Measurements from ENCODE around the gene MINDY4.

MINDY4 gene

GRCh38 chr7:30900803-30901362 lies 129.7 kb downstream of the MINDY4 start:
- DNase-seq (ENCODE audit: low read depth, low spot score) = no peak

- no peak for DNase-seq (ENCODE audit: low read depth, low spot score)
Observed at GRCh38 chr7:30901856-30902255, 130.6 kb downstream of the MINDY4 start.

DNA sequence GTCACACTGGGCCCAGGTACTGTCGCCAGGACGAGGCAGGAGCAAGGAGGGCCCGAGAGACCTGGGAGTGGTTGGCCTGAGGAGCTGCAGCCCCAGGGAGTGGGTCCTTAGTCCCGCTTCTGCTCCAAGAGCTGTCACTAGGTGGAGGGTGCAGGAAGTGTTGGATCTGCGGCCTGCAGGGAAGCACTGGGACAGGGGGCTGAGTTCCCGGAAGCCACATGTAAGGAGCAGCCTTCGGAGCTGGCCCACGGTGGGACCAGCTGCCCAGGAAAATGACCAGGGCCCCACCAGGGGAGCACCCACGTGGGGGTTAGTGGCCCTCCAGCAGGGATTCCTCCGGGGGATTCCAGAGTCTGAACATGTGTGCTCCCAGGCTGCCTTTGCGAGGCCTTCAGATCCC lies 131.2 kb downstream of the MINDY4 start:
- DNase-seq (ENCODE audit: low read depth, low spot score) = no peak

DNA sequence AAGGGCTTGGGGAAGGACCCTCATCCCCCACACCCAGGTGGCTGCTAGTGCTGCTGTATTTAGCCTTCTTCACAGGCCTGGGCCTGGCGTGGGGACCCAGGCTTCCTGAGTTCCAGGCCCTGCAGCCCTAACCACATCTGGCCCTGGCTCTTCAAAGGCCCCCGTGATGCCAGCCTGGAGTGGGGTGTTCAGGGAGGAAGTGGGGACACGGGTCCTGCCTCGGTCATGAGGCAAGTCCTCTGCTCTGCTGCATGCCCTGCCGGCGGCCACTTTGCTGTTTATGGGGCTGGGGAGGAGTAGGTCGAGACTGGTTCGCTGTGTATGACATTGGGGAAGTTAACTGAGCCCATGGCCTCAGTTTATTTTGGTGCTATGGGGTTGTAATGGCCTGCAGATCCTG lies 131.9 kb downstream of the MINDY4 start:
- no peak for DNase-seq (ENCODE audit: low read depth, low spot score)

- no peak for DNase-seq (ENCODE audit: low read depth, low spot score)
Observed at GRCh38 chr7:30904561-30904960, 133.3 kb downstream of the MINDY4 start.

DNA sequence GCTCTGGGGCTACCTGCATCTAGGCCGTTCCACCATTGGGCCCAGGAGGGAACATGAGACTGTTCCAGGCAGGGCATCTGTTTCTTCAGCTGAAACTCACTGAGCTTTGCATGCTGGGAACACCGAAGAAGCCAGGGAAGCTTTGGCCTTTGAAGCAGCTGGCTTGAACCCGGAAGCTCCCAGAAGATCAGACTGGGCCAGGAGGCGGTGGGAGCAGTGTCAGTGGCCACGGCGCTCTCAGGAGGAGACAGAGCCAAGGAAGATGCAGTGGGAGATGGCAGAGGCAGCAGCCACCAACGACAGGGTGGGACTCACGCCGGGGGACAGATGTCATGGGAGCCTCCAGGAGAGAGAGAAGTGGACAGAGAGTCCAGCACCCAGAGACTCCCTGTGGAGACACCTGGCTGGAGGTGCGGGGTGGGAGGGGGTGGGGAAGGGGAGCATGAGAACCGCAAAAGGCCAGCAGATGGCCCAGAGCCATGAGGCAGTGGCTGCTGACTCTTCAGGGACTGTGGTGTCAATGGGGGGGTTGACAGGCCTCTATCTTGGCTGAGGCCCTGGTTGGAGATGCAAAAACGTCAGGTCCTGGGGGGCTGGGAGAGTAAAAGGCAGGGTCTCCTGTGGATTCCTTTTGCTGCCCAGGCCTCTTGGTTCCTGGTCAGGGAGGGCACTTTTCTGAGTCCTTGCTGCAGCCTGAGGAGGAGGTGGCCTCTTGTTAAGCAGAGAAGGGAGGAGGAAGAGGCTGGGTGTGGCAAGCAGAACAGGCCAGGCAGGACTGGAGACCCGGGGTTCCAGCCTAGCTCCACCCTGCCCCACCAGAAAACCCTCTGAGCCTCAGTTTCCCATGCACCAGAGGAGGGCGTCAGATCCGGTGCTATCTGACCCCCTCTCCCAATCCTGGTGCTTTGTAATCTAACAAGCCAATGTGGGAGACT lies 134.1 kb downstream of the MINDY4 start:
- DNase-seq (ENCODE audit: low read depth, low spot score) = no peak

DNA sequence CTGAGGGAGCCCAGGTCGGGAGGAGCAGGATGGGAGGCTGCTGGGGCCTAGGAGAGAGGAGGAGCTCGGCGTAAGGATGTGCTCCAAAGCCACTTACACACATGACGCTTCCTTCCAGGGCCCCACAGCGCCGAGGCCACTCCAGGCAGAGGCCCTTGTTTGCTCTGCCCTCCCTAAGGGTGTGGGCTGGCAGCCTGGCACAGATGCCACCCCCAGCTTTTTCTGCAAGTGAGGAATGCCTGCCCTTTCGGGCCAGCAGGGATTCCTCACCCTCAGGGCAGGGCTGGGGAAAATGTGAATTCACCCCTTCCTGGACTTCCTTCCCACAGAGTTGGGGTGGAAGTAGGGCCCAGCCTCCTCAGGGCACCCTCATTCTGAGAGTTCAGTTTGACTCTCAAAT lies 134.8 kb downstream of the MINDY4 start:
- no peak for DNase-seq (ENCODE audit: low read depth, low spot score)

DNA sequence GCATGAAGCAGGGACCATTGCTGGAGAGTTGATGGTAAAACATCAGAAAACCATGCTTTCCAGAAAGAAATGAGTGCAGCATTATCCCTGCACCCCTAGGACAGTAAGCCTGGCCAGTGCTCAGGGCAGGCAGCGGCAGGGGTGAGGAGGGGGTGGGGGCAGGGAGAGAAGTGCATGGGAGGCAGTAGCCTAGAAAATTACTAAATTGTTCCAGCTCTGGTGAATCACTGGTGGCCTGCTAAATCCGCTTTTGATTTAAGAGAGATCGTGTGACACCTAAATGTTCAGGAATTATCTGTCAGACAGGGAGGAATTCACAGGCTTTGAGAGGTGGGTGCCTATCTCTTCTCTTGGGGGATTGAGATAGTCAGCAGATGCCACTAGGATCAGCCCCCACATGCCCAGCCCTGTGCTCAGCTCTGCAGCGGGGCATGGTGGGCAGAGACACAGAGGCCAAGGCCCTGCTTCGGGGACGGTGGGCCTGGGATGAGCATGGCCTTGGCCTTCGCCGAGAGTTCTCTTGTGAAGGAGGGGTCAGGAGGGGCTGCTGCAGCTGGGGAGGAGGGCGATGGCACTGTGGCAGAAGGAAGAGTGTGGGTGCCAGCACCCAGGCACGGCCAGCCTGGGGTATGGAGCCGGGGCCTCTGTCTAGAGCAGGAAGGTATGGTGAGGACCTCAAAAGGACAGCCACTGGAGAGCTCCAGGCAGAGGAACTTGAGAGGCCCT lies 135.5 kb downstream of the MINDY4 start:
- no peak for DNase-seq (ENCODE audit: low read depth, low spot score)

GRCh38 chr7:30907527-30908267 lies 136.5 kb downstream of the MINDY4 start:
- DNase-seq (ENCODE audit: low read depth, low spot score) = no peak

DNA sequence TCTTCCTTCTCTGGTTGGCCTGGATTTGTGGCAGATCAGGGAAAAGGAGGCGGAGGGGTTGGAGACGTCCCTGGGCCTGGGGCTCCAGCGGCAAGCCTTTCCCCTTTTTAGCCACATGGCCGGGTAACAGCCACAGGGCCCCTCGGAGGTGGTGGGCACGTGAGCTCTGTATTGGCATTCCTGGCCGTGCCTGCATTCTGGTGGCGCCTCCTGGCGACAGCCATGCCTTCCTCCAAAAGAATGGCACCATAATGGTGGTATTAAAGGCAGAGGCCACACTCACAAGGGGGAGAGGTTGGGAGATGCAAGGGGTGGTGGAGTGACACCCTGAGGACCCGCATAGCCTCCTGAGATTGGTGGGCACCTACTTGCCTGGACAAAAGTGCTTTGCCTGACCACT lies 137.5 kb downstream of the MINDY4 start:
- DNase-seq (ENCODE audit: low read depth, low spot score) = no peak

DNA sequence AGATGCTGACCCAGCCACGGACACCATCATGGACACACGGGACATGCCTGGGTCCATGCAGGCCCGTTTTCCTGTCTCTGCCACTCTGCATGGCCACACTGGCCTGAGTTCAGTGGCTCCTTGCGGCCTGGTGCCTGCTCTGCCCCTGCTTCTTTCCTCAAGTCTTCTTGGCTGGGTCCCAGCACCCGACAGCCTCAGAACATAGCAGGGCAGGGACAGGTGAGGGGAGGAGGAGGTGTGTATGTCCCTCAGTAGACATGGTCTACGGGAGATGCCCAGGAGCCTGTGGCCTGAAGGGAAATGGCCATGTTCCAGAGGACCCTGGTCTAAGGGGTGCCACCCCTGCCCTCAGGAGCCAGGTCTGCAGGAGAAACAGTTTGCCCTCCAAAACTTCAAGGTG lies 138.2 kb downstream of the MINDY4 start:
- no peak for DNase-seq (ENCODE audit: low read depth, low spot score)

- no peak for DNase-seq (ENCODE audit: low read depth, low spot score)
Observed at GRCh38 chr7:30910411-30911073, 139.3 kb downstream of the MINDY4 start.

GRCh38 chr7:30911133-30911532 lies 139.9 kb downstream of the MINDY4 start:
- no peak for DNase-seq (ENCODE audit: low read depth, low spot score)

GRCh38 chr7:30911561-30911969 lies 140.3 kb downstream of the MINDY4 start, which contains the start of gene AQP1:
Gene AQP1, plus strand, starts transcription at chr7:30911853. Its CDS starts 57 bp downstream, at chr7:30911910.
- DNase-seq (ENCODE audit: low read depth, low spot score) = no peak

GRCh38 chr7:30912021-30912730 lies 141.0 kb downstream of the MINDY4 start:
- DNase-seq (ENCODE audit: low read depth, low spot score) = no peak

DNA sequence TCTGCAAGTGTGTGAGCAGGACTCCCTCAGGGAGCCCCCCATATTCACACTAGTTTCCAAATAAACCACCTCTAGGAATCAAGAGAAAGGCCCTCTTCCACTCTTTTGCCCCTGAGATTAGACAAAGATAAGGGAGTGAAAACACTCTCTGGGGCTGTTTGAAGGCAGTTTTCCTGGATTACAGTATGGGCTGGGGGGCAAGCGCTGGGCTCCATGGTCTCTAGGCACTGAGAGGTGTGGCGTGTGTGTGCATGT lies 141.4 kb downstream of the MINDY4 start:
- no peak for DNase-seq (ENCODE audit: low read depth, low spot score)

DNA sequence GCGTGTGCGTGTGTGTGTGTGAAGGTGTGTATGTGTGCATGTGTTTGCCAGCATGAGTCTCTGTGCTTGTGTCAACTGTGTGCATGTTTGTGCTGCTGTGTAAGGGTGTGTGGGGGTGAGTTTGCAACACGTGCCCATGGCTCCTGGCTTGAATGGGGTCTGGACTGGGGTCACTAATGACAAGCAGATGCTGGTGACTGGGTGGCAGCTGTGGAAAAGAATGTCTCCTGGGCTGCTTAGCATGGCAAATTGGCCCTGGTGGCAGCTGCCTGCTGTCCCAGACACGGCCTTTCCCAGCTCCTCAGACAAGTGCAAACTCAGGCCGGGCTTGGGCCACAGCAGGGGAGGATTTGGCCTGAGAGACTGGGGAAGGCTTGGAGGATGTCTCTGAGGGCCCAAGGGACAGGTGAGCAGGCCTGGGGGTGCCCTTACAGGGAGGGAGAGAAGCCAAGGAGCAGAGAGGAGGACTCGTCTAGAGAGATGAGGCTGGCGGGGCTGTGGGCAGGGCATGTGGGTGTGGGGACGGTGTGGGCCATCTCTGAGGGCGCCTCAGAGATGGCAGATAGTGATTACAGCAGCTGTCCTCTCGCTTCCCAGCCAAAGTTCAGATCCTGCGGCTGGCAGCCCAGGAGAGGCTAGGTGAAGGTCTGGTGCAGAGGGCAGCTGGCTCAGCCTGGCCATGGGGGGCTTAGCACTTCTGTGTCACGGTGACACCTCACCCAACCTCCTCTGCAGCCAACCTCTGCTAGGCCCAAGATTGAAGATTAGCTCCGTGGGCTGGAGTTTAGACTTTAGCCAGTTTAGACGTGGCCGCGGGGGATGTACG lies 142.0 kb downstream of the MINDY4 start:
- no peak for DNase-seq (ENCODE audit: low read depth, low spot score)

GRCh38 chr7:30913821-30914515 lies 142.8 kb downstream of the MINDY4 start:
- no peak for DNase-seq (ENCODE audit: low read depth, low spot score)

DNA sequence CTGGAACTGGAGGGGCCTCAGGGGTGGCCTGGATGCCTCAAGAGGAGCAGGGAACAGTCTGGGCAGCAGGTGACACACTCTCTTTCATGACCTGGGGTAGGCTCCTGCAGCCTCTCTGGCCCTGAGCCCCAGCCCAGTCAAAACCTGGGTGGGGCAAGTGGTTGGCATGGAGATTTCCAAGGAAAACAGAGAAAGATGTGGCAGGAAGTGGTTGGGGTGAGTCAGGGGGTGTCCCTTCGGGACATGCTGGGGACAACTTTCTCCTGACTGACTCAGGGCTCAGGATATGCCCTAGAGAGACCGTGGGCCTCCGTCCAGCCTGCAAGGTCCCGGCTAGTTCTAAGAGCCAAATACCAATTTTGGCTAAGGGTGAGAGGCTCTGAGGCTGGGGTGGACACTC lies 143.4 kb downstream of the MINDY4 start:
- DNase-seq (ENCODE audit: low read depth, low spot score) = no peak
